Right lung (tissue), 10 donors: ENCODE results near the gene UMPS. TPM values are rescaled to one million over a fixed set of nuclear protein-coding genes. Genes with fewer than 3 reads are reported as not detected.

Source experiments
- DNase-seq, 2 donors: peaks; one replicate each; pipeline ENCODE4 v3.0.0-alpha.2; 2013
- long read RNA-seq, 8 donors: transcript quantifications; one replicate each; lab custom pipeline, GENCODE V29; 2026
- polyA plus RNA-seq, 5 donors: library from polyadenylated mRNA; unstranded; fragments of 120-200 nt; gene quantifications; one replicate each; pipeline versions ENCODE4 v1.2.1 to v1.2.3, GENCODE V29; 2013; ENCODE audit warnings: inconsistent platforms in 1 of 5, low replicate concordance in 1 of 5; ENCODE audit not compliant: insufficient read length in 5 of 5, insufficient read depth in 1 of 5

UMPS gene
- 10 to 100 TPM; 36.2 to 43.2 (median 40.4) TPM for polyA plus RNA-seq
- long read RNA-seq, donor 1, full-length matches to known transcripts = 12 of 45 reads
- long read RNA-seq, donor 1, partial matches to known transcripts = 33 of 45 reads
- long read RNA-seq, donor 1, other reads (novel, unspliced or antisense) = 0 of 45 reads
- long read RNA-seq, donor 2, full-length matches to known transcripts = 6 of 14 reads
- long read RNA-seq, donor 2, partial matches to known transcripts = 8 of 14 reads
- long read RNA-seq, donor 2, other reads (novel, unspliced or antisense) = 0 of 14 reads
- long read RNA-seq, donor 3, full-length matches to known transcripts = 7 of 12 reads
- long read RNA-seq, donor 3, partial matches to known transcripts = 5 of 12 reads
- long read RNA-seq, donor 3, other reads (novel, unspliced or antisense) = 0 of 12 reads
- long read RNA-seq, donor 4, full-length matches to known transcripts = 4 of 4 reads
- long read RNA-seq, donor 4, partial matches to known transcripts = 0 of 4 reads
- long read RNA-seq, donor 4, other reads (novel, unspliced or antisense) = 0 of 4 reads
- long read RNA-seq, donor 5, full-length matches to known transcripts = 15 of 35 reads
- long read RNA-seq, donor 5, partial matches to known transcripts = 20 of 35 reads
- long read RNA-seq, donor 5, other reads (novel, unspliced or antisense) = 0 of 35 reads
- long read RNA-seq, donor 6, full-length matches to known transcripts = 19 of 39 reads
- long read RNA-seq, donor 6, partial matches to known transcripts = 20 of 39 reads
- long read RNA-seq, donor 6, other reads (novel, unspliced or antisense) = 0 of 39 reads
- long read RNA-seq, donor 7, full-length matches to known transcripts = 13 of 43 reads
- long read RNA-seq, donor 7, partial matches to known transcripts = 30 of 43 reads
- long read RNA-seq, donor 7, other reads (novel, unspliced or antisense) = 0 of 43 reads
- long read RNA-seq, donor 8, full-length matches to known transcripts = 4 of 4 reads
- long read RNA-seq, donor 8, partial matches to known transcripts = 0 of 4 reads
- long read RNA-seq, donor 8, other reads (novel, unspliced or antisense) = 0 of 4 reads

DNA sequence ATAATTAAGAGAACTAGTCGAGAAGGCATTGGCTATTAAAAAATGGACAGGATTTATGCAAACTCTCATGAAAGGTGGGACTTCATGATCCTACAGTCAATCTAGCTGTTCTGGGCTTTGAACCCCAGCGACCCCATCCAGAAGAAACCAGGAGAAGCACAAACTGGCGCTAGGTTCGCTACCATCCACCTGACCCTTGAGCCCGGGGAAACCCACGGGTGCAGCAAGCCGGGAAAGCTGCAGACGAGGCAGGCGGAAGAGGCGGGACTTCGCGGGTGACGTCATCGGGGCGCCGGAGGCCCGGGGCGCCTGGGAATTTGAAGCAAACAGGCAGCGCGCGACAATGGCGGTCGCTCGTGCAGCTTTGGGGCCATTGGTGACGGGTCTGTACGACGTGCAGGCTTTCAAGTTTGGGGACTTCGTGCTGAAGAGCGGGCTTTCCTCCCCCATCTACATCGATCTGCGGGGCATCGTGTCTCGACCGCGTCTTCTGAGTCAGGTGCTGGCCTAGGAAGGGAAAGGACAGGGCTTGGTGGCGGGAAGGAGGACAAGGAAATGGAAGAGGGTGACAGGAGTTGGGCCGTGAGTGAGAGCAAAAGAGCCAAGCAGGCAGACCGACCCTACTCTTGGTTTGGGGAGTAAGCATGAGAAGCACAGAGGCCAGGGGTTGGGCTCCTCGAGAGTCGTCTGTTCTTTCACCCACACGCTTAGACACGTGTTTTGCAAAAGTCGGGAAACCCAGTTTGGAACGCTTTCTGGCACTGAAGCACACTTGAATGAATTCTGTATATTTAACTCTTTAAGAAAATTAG is at the start of gene UMPS:
Gene UMPS (plus strand): TSS at position 324 of the 812 bp plus-strand sequence. CDS start 20 bp downstream, at position 344.
- peak; percentile 77 to 83 for DNase-seq

- no peak for DNase-seq
These were observed 49.7 kb upstream of the UMPS start for GRCh38 chr3:124680521-124680920.

- DNase-seq = no peak
These were observed 48.0 kb upstream of the UMPS start for GRCh38 chr3:124682263-124682662.

DNA sequence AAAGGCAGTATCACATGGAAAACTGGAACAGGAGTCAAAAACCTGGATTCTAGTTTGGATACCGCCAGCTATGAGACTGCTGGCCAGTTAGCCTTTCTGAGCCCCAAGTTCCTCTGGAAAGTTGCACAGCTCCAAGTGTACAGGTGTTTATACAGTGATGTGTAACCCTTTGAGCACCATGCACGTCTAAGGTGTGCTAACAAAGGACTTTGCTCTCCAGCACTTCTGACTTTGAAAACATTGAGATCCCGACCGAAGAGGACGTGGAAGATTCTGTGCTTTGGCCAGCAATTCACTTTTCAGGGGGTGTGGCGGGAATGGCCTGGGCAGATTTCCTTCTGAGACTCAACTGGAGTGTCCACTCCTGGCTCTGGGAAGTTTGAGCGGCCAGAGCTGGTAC is 45.8 kb upstream of the UMPS start:
- DNase-seq = no peak

GRCh38 chr3:124685067-124685466 is 45.2 kb upstream of the UMPS start:
- DNase-seq = no peak

DNA sequence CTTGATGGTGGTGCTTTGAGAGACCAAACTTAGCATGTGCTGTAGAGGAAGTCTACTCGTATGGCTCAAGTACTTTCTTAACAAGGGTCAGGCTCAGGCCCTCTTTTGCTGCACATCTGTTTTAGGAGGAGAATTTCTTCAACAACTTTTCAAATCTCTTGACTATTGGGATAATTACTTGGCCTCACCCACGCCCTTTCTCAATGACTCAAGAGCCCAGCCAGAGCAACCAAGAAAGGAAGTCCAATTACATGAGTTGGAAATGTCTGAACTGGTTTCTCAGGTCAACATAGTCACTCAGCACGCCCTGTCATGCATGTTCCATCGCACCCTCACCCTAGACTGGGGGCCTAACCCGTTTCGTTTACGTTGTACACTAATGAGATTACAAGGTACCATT is 44.8 kb upstream of the UMPS start:
- DNase-seq = no peak

GRCh38 chr3:124686028-124686670 is 44.1 kb upstream of the UMPS start:
- DNase-seq = no peak

GRCh38 chr3:124688581-124689454 is 41.4 kb upstream of the UMPS start:
- peak; percentile 58 to 73 for DNase-seq

DNA sequence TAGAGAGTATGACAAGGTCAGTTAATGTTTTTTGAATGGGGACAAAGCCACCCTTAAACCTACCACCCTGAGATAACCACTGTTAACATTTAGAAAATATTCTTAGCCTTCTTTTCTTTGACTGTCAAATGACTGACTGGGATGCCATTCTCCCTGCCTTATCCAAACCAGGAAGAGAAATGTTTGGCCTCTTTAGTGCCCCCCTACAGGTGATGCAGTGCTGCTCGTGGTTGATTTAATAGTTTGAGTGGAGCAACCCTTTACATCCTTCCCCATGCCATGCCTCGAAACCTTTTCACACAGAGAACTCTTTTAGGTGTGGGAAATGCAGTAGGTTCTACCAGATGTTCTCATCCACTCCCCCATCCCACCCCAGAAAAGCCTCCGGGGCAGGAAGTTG is 38.7 kb upstream of the UMPS start:
- DNase-seq = no peak

GRCh38 chr3:124694486-124694885 is 35.8 kb upstream of the UMPS start:
- DNase-seq = no peak

GRCh38 chr3:124695369-124695768 is 34.9 kb upstream of the UMPS start:
- DNase-seq = no peak

- DNase-seq = no peak
These were observed 34.2 kb upstream of the UMPS start for GRCh38 chr3:124696006-124696405.

GRCh38 chr3:124697302-124697701 is 33.0 kb upstream of the UMPS start:
- DNase-seq = no peak

DNA sequence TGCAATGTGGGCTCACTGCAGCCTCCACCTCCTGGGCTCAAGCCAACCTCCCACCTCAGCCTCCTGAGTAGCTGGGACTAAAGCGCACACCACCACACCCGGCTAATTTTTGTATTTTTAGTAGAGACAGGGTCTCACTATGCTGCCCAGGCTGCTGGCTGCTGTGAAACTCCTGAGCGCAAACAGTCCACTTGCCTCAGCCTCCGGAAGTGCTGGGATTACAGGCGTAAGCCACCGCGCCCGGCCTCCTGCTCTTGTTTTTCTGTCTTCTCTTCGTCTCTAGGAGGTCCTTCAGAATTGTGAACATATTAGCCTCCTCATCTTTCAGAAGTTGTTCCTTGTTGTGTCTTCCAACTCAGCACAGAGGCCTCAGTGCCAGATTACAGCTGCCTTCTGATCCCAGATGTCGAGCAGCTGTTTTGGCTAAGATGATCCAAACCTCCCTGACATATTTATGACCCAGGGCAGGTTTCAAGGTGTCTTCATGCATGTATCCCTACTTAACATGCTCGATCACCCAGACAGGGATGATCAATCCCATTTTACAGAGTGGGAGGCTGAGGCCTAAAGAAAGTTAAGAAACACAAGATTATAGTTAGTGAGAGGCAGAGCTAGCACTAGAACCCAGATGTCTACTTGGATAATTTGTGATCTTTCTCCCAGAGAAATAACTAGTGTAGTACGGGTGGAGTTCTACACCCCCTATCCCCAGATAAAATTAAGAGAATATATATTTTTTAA is 32.1 kb upstream of the UMPS start:
- DNase-seq = no peak

- no peak for DNase-seq
These were observed 31.2 kb upstream of the UMPS start for GRCh38 chr3:124699051-124699450.

GRCh38 chr3:124699686-124700396 is 30.4 kb upstream of the UMPS start:
- DNase-seq = no peak

DNA sequence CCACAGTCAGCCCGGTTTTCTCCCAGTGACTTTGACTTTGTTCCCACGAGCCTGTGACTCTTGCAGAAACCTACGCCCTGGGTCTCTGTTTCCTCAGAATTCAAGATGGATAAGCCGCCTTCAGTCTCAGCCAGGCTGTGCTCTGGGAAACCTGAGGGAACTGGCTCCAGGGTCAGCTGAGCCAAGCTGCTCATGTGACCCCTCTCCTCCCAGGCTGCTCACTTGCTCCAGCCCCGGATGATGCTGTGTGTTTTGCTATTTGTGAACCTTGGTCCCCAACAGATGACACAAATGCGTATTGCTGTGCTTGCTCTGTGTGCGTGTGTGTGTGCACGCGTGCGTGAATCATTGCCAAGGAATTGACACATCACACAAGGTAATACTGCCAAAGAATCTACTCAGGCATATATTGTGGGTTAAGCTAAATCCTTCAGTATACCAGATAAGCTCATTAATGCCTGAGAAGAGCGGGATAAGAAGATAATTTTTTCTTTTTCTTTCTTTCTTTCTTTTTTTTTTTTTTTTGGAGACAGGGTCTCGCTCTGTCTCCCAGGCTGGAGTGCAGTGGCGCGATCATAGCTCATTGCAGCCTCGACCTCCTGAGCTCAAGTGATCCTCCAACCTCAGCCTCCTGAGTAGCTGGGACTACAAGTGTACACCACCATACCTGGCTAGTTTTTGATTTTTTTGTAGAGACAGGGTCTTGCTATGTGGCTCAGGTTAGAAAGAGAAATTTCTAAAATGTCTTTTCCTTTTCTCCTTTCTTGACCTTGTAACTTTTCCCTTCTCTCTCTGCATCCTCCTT is 29.2 kb upstream of the UMPS start:
- DNase-seq = no peak

DNA sequence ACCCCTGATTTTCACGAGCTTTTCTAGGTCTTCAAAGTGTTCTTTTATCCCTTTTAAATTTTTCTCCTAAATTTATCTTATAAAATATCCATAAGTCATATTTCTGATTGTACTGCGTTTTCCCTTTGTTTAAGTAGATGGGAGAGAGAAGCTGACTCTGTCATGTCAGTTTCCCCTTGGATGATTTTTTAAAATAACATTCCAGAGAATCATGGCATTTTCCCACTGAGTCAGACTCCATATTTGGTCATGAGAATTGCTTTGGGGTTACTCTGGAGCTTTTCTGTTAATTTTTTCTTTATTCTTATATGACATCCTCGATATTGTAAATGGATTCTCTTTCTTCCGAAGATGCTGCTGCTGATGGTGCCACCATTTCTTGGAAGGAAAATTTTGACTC is 28.6 kb upstream of the UMPS start:
- DNase-seq = no peak
